OCI-LY1 (cell line): ENCODE measurements around the gene TIMM22.

Experiments
- H2AFZ ChIP-seq: fragments of 200-600 bp; sonication (generic), shearing (Covaris generic); 2 replicates; pipeline ENCODE4 v1.6.0; 2014; ENCODE audit warnings: antibody characterized with exemption, mild to moderate bottlenecking, low read length
- H3F3A ChIP-seq: fragments of 200-600 bp; sonication (generic), shearing (Covaris generic); 2 replicates; pipeline ENCODE4 v1.6.0; 2014; ENCODE audit warnings: mild to moderate bottlenecking, antibody characterized with exemption, low read length, moderate library complexity; ENCODE audit not compliant: insufficient read depth
- H3K27ac ChIP-seq: fragments of 200-600 bp; sonication (generic); 2 replicates; pipeline ENCODE4 v1.5.1; 2014; ENCODE audit warnings: low read length, mixed run types, mild to moderate bottlenecking, low read depth; ENCODE audit not compliant: poor library complexity, severe bottlenecking
- H3K27me3 ChIP-seq: fragments of 200-600 bp; sonication (generic); 2 replicates; pipeline ENCODE4 v1.6.0; 2014; ENCODE audit warnings: antibody characterized with exemption, mild to moderate bottlenecking, low read length, moderate library complexity; ENCODE audit not compliant: insufficient read depth
- H3K36me3 ChIP-seq: fragments of 200-600 bp; sonication (generic); 2 replicates; pipeline ENCODE4 v1.6.1; 2014; ENCODE audit warnings: mild to moderate bottlenecking, antibody characterized with exemption, low read length, moderate library complexity, mixed read lengths; ENCODE audit not compliant: insufficient read depth
- H3K4me1 ChIP-seq: fragments of 200-600 bp; sonication (generic); 2 replicates; pipeline ENCODE4 v1.5.1; 2014; ENCODE audit warnings: mild to moderate bottlenecking, low read length, moderate library complexity; ENCODE audit not compliant: insufficient read depth, severe bottlenecking
- H3K4me2 ChIP-seq: fragments of 200-600 bp; sonication (generic), shearing (Covaris generic); 2 replicates; pipeline ENCODE4 v1.6.1; 2014; ENCODE audit warnings: low read length
- H3K4me3 ChIP-seq: fragments of 200-600 bp; sonication (generic); 2 replicates; pipeline ENCODE4 v1.5.1; 2014; ENCODE audit warnings: low read length, low read depth, mild to moderate bottlenecking, mixed read lengths; ENCODE audit not compliant: poor library complexity, severe bottlenecking
- H3K79me2 ChIP-seq: fragments of 200-600 bp; shearing (Covaris generic); 2 replicates; pipeline ENCODE4 v1.6.1; 2016; ENCODE audit warnings: mixed run types, low read length, mixed read lengths; ENCODE audit not compliant: insufficient read depth
- H3K9ac ChIP-seq: fragments of 200-600 bp; sonication (generic), shearing (Covaris generic); 2 replicates; pipeline ENCODE4 v1.6.1; 2014; ENCODE audit warnings: mild to moderate bottlenecking, low read length, mixed read lengths
- H3K9me2 ChIP-seq: fragments of 200-600 bp; sonication (generic), shearing (Covaris generic); 2 replicates; pipeline ENCODE4 v1.6.1; 2014; ENCODE audit warnings: low read depth, mild to moderate bottlenecking, low read length, mixed read lengths
- H3K9me3 ChIP-seq: fragments of 200-600 bp; shearing (Covaris generic); 2 replicates; pipeline ENCODE4 v1.6.1; 2014; ENCODE audit warnings: low read length, mixed read lengths
- H4K20me1 ChIP-seq: fragments of 200-600 bp; sonication (generic), shearing (Covaris generic); 2 replicates; pipeline ENCODE4 v1.6.0; 2016; ENCODE audit warnings: mild to moderate bottlenecking, low read length; ENCODE audit not compliant: insufficient read depth
- CTCF ChIP-seq: fragments of 200-600 bp; sonication (generic), shearing (Covaris generic); IDR thresholded peaks from 2 replicates; pipeline ENCODE4 v1.5.1; 2017; ENCODE audit warnings: mild to moderate bottlenecking, antibody characterized with exemption, low read length, moderate library complexity, mixed read lengths
- EZH2 ChIP-seq: fragments of 200-600 bp; sonication (generic), shearing (Covaris generic); IDR thresholded peaks from 2 replicates; pipeline ENCODE4 v1.8.0; 2017; ENCODE audit warnings: borderline replicate concordance, mixed run types, mild to moderate bottlenecking, antibody characterized with exemption, low read length, moderate library complexity, mixed read lengths

The TIMM22 gene

DNA sequence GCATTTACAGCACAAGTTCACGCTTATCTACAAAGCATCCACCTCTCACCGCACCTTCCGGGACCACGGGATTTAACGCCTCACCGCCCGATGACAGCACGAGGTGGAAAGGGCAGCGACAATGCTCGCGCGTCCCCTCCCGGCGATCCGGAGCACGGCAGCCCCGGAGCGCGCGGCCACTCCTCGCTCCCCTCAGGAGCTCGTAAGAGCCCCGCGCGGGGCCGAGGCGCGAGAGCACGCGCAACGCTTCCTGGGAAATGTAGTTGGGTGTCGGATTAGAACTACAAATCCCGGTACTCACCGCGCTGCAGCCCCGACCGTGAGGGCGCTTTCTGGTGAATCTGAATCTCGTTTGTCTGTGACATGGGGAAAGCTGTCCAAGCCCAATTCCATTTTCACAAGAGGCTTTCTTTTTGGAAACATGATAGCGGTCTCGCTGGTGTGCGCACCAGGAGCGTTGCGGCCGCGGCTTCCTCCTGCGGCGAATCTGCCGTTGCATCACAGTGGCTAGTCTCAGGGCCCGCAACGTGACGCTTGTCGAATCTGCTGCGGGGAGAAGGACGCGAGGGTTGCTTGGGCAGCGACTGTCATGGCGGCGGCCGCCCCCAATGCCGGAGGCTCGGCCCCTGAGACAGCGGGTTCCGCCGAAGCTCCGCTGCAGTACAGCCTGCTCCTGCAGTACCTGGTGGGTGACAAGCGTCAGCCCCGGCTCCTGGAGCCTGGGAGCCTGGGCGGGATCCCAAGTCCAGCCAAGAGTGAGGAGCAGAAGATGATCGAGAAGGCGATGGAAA lies at the start of gene TIMM22:
TSS of gene TIMM22 (plus strand) at position 576 of the 791 bp plus-strand sequence. CDS start at position 590, 14 bp downstream.
- Histone ChIP-seq H4K20me1 (no peaks in the 10 kb centered on the region), H3K4me3 (peak within 1 kb of the TSS; percentile 81), H3K4me2 (peak within 1 kb of the TSS; percentile 68), H3K9ac (peak within 1 kb of the TSS; percentile 79), H3K27ac (peak within 1 kb of the TSS; percentile 70), H3K4me1 (peaks cover 9% of the 10 kb centered on the region), H3F3A (no peaks in the 10 kb centered on the region), H3K9me2 (no peaks in the 10 kb centered on the region), H3K36me3 (peaks cover 21% of the 10 kb centered on the region), H3K79me2 (no peaks in the 10 kb centered on the region), H3K9me3 (peaks cover 12% of the 10 kb centered on the region; the same call in 1 of the 2 replicates), H2AFZ (no peak within 1 kb of the TSS), H3K27me3 (no peaks in the 10 kb centered on the region)
- TF ChIP-seq EZH2: no peak
- TF ChIP-seq CTCF: peak; percentile 90

GRCh38 chr17:948284-948852 lies 48.6 kb upstream of the TIMM22 start:
- no peak overlapping the region for H3K9ac ChIP-seq
- H3K4me1 ChIP-seq: no peaks in the 10 kb centered on the region
- H2AFZ ChIP-seq: no peak overlapping the region
- H3F3A ChIP-seq: no peaks in the 10 kb centered on the region
- H3K9me3 ChIP-seq: no peaks in the 10 kb centered on the region
- H3K27ac ChIP-seq: no peak overlapping the region
- no peaks in the 10 kb centered on the region for H3K9me2 ChIP-seq
- no peak for TF ChIP-seq CTCF
- TF ChIP-seq EZH2: no peak
- H3K4me3 ChIP-seq: no peak overlapping the region
- no peaks in the 10 kb centered on the region for H3K79me2 ChIP-seq
- no peaks in the 10 kb centered on the region for H3K36me3 ChIP-seq
- no peaks in the 10 kb centered on the region for H3K27me3 ChIP-seq
- H4K20me1 ChIP-seq: no peaks in the 10 kb centered on the region
- H3K4me2 ChIP-seq: no peak overlapping the region

- no peaks in the 10 kb centered on the region for H3F3A ChIP-seq
- no peaks in the 10 kb centered on the region for H3K9me3 ChIP-seq
- no peaks in the 10 kb centered on the region for H3K79me2 ChIP-seq
- TF ChIP-seq CTCF (no peak), EZH2 (no peak)
- no peaks in the 10 kb centered on the region for H3K27me3 ChIP-seq
- no peaks in the 10 kb centered on the region for H4K20me1 ChIP-seq
- H3K9me2 ChIP-seq: no peaks in the 10 kb centered on the region
- no peak overlapping the region for H3K4me2 ChIP-seq
- no peak overlapping the region for H3K9ac ChIP-seq
- H3K36me3 ChIP-seq: no peaks in the 10 kb centered on the region
- no peak overlapping the region for H3K4me3 ChIP-seq
- H3K27ac ChIP-seq: no peak overlapping the region
- H2AFZ ChIP-seq: no peak overlapping the region
- H3K4me1 ChIP-seq: no peaks in the 10 kb centered on the region
These were observed 47.2 kb upstream of the TIMM22 start for GRCh38 chr17:949623-950303.
